B cell (primary cell): ENCODE data around the gene ST6GALNAC3. TPM values are rescaled to one million over a fixed set of nuclear protein-coding genes. Genes with fewer than 3 reads are reported as not detected.
"Not testable (repeated sequence)": the region's sequence is repeated elsewhere in the genome, so short reads cannot be mapped to it uniquely, and the experiment has no call there.

ENCODE experiments used
- ATAC-seq: fragments of 200-7000 bp; cut with Tn5 transposase; one replicate; pipeline ENCODE4 v1.10.0; 2021; ENCODE audit warnings: low read depth, mild to moderate bottlenecking, moderate number of reproducible peaks, moderate library complexity
- CTCF ChIA-PET: fragments of 350-600 bp; sonication (Branson Sonifier 250); formaldehyde crosslinking; loops from one replicate; lab custom pipeline; 2021; ENCODE audit warnings: antibody characterized with exemption, inconsistent platforms; lab: Charles Lee
- POLR2A ChIA-PET: fragments of 350-600 bp; sonication (Branson Sonifier 250); formaldehyde crosslinking; loops from one replicate; lab custom pipeline; 2021; ENCODE audit warnings: antibody characterized with exemption; lab: Charles Lee
- DNase-seq: peaks from one replicate; pipeline ENCODE4 v3.0.0; 2013
- H2AFZ ChIP-seq: 2 replicates; pipeline ENCODE4 v1.6.1; 2012; ENCODE audit warnings: mild to moderate bottlenecking, low read depth, low read length; ENCODE audit not compliant: insufficient read depth, poor library complexity, severe bottlenecking
- H3K27ac ChIP-seq, 2 donors: 1 replicate in 1 of 2; 2 replicates in 1 of 2; pipeline ENCODE4 v1.5.1; 2012 to 2013; ENCODE audit warnings: low read length in 2 of 2, mild to moderate bottlenecking in 2 of 2, moderate library complexity in 1 of 2
- H3K27me3 ChIP-seq, 4 experiments: fragments of 200-600 bp in 1 of 4; sonication (generic) in 1 of 4; replicated peaks in 1 of 4; 1 replicate in 2 of 4; 2 replicates in 2 of 4; pipeline versions ENCODE4 v1.6.1 to v1.7.0; 2013 to 2016; ENCODE audit warnings: low read length in 3 of 4, mild to moderate bottlenecking in 2 of 4, mixed read lengths in 1 of 4, moderate library complexity in 1 of 4; ENCODE audit not compliant: insufficient read depth in 4 of 4, control insufficient read depth in 3 of 4; ENCODE audit errors: control extremely low read depth in 1 of 4
- H3K36me3 ChIP-seq, 2 experiments: replicated peaks in 1 of 2; 1 replicate in 1 of 2; 2 replicates in 1 of 2; pipeline versions ENCODE4 v1.6.1 to v1.7.1; 2013; ENCODE audit warnings: low read length in 1 of 2; ENCODE audit not compliant: insufficient read depth in 2 of 2, control insufficient read depth in 1 of 2; ENCODE audit errors: control extremely low read depth in 1 of 2, extremely low read depth in 1 of 2
- H3K4me1 ChIP-seq, 2 donors: fragments of 200-600 bp in 1 of 2; sonication (generic) in 1 of 2; 1 replicate in 1 of 2; 2 replicates in 1 of 2; pipeline versions ENCODE4 v1.5.1 to v1.6.1; 2013 to 2017; ENCODE audit warnings: low read length in 2 of 2; ENCODE audit not compliant: control insufficient read depth in 2 of 2, insufficient read depth in 2 of 2
- H3K4me2 ChIP-seq: replicated peaks from 2 replicates; pipeline ENCODE3; 2012; ENCODE audit warnings: mild to moderate bottlenecking, low read depth, low read length; ENCODE audit not compliant: poor library complexity, severe bottlenecking
- H3K4me3 ChIP-seq, 5 experiments: fragments of 200-600 bp in 1 of 5; sonication (generic) in 1 of 5; 1 replicate in 3 of 5; 2 replicates in 2 of 5; pipeline versions ENCODE4 v1.5.1 to v1.7.0; 2011 to 2016; ENCODE audit warnings: low read length in 4 of 5, mild to moderate bottlenecking in 4 of 5, low read depth in 2 of 5, control low read depth in 1 of 5, moderate library complexity in 1 of 5; ENCODE audit not compliant: insufficient read depth in 1 of 5; ENCODE audit errors: control extremely low read depth in 1 of 5, extremely low read depth in 1 of 5
- H3K79me2 ChIP-seq: fragments of 200-600 bp; sonication (generic); one replicate; pipeline ENCODE4 v1.6.0; 2016; ENCODE audit warnings: low read length; ENCODE audit not compliant: control insufficient read depth, insufficient read depth
- H3K9ac ChIP-seq: fragments of 200-600 bp; sonication (generic); 2 replicates; pipeline ENCODE4 v1.6.1; 2017; ENCODE audit warnings: mild to moderate bottlenecking, low read length, moderate library complexity
- H3K9me3 ChIP-seq, 3 donors: one replicate each; pipeline versions ENCODE4 v1.6.1 to v1.7.1; 2013; ENCODE audit warnings: low read length in 2 of 3; ENCODE audit not compliant: control insufficient read depth in 2 of 3, insufficient read depth in 1 of 3; ENCODE audit errors: control extremely low read depth in 1 of 3
- H4K20me1 ChIP-seq: 2 replicates; pipeline ENCODE4 v1.6.0; 2012; ENCODE audit warnings: mild to moderate bottlenecking, low read length; ENCODE audit not compliant: insufficient read depth, control insufficient read depth, poor library complexity, severe bottlenecking
- H3K27ac Mint-ChIP-seq: one replicate; pipeline ENCODE4 v1.8.0; 2021; ENCODE audit warnings: mixed read lengths
- H3K27me3 Mint-ChIP-seq: one replicate; pipeline ENCODE4 v1.8.0; 2021; ENCODE audit warnings: mixed read lengths
- H3K4me1 Mint-ChIP-seq: one replicate; pipeline ENCODE4 v1.8.0; 2021; ENCODE audit warnings: mixed read lengths
- H3K4me3 Mint-ChIP-seq: one replicate; pipeline ENCODE4 v1.8.0; 2021; ENCODE audit warnings: mixed read lengths
- H3K9me3 Mint-ChIP-seq: one replicate; pipeline ENCODE4 v1.8.0; 2022; ENCODE audit warnings: mixed read lengths; ENCODE audit not compliant: insufficient read depth
- CTCF ChIP-seq: fragments of 200-600 bp; IDR thresholded peaks from one replicate; pipeline ENCODE4 v1.8.0; 2022; ENCODE audit warnings: antibody characterized with exemption, mild to moderate bottlenecking
- EZH2 ChIP-seq: IDR thresholded peaks from 2 replicates; pipeline ENCODE4 v1.6.1; 2012; ENCODE audit warnings: borderline replicate concordance, low read depth, mild to moderate bottlenecking, moderate library complexity, low read length; ENCODE audit not compliant: insufficient read depth, poor library complexity, severe bottlenecking
- WGBS: methylation state at CpG from one replicate; pipeline ENCODE4 v1.1.5; 2013; ENCODE audit warnings: missing lambda C conversion rate; ENCODE audit not compliant: insufficient coverage; 5-methylcytosine and 5-hydroxymethylcytosine counted together
- intact Hi-C: fragments of 100-400 bp; cut with micrococcal nuclease; formaldehyde crosslinking; loops from one replicate; pipeline ENCODE4 v1.10.0; 2022
- polyA plus RNA-seq: library from polyadenylated mRNA; depleted of rRNA; stranded (reverse); fragments of >200 nt; gene quantifications from 2 replicates; pipeline ENCODE4 v1.2.3, GENCODE V29; 2012
- total RNA-seq, 2 donors: library from RNA; stranded (reverse); fragments of 120-200 nt in 1 of 2; gene quantifications; 1 replicate in 1 of 2; 2 replicates in 1 of 2; pipeline versions ENCODE4 v1.2.3 to v1.2.4, GENCODE V29; 2013 to 2022

The ST6GALNAC3 gene
- total and polyA plus RNA-seq, 2 donors (not counting 1 experiment from before 2014, with no cell fraction given): 3.0 to 17.3 TPM

- no peak overlapping the region for H3K27ac Mint-ChIP-seq
- CTCF ChIA-PET: no interaction called here
- no CpG with 5 or more reads among the region's 4 CpGs for WGBS
- H3K9me3 ChIP-seq: no peaks in the 10 kb centered on the region
- peaks cover 0 to 5% (median 0%) of the 10 kb centered on the region in 4 experiments for H3K27me3 ChIP-seq
- H3K36me3 ChIP-seq: no peaks in the 10 kb centered on the region
- no peak for ATAC-seq
- no peak overlapping the region for H3K4me2 ChIP-seq
- H3K27me3 Mint-ChIP-seq: peaks cover 27% of the 10 kb centered on the region
- no peaks in the 10 kb centered on the region for H3K9me3 Mint-ChIP-seq
- intact Hi-C loops: no loop called here
- H3K79me2 ChIP-seq: no peaks in the 10 kb centered on the region
- H3K4me3 Mint-ChIP-seq: no peak overlapping the region
- H3K27ac ChIP-seq: no peak overlapping the region
- no peak overlapping the region for H2AFZ ChIP-seq
- H3K4me1 Mint-ChIP-seq: no peaks in the 10 kb centered on the region
- H3K9ac ChIP-seq: no peak overlapping the region
- no peaks in the 10 kb centered on the region for H4K20me1 ChIP-seq
- no peak overlapping the region for H3K4me3 ChIP-seq
- POLR2A ChIA-PET: no interaction called here
- no peak for DNase-seq
- H3K4me1 ChIP-seq: no peaks in the 10 kb centered on the region
- TF ChIP-seq CTCF: no peak
- no peak for TF ChIP-seq EZH2
Observed at GRCh38 chr1:76049498-76049897, 25.0 kb upstream of the ST6GALNAC3 start.

GRCh38 chr1:76050073-76050472, 24.5 kb upstream of the ST6GALNAC3 start:
- H3K4me1 Mint-ChIP-seq, H3K4me3 Mint-ChIP-seq, intact Hi-C loops, H3K4me3 ChIP-seq, CTCF ChIA-PET, H3K4me2 ChIP-seq, H3K9ac ChIP-seq, H3K27ac ChIP-seq, H3K9me3 ChIP-seq, H3K36me3 ChIP-seq, H2AFZ ChIP-seq, H3K27me3 ChIP-seq, H3K9me3 Mint-ChIP-seq, POLR2A ChIA-PET, DNase-seq, H3K27ac Mint-ChIP-seq, H3K79me2 ChIP-seq, H3K4me1 ChIP-seq, H4K20me1 ChIP-seq, ATAC-seq: not testable (repeated sequence)
- H3K27me3 Mint-ChIP-seq: peaks cover 29% of the 10 kb centered on the region
- 100% methylated on average over 1 of the region's 3 CpGs for WGBS
